GM18520 (cell line): ENCODE results near the gene GNA15.

ENCODE experiments used
- ATAC-seq: cut with Tn5 transposase; IDR thresholded peaks from one replicate; pipeline ENCODE4 v1.9.1; 2021; ENCODE audit not compliant: unreplicated experiment

Gene GNA15

DNA sequence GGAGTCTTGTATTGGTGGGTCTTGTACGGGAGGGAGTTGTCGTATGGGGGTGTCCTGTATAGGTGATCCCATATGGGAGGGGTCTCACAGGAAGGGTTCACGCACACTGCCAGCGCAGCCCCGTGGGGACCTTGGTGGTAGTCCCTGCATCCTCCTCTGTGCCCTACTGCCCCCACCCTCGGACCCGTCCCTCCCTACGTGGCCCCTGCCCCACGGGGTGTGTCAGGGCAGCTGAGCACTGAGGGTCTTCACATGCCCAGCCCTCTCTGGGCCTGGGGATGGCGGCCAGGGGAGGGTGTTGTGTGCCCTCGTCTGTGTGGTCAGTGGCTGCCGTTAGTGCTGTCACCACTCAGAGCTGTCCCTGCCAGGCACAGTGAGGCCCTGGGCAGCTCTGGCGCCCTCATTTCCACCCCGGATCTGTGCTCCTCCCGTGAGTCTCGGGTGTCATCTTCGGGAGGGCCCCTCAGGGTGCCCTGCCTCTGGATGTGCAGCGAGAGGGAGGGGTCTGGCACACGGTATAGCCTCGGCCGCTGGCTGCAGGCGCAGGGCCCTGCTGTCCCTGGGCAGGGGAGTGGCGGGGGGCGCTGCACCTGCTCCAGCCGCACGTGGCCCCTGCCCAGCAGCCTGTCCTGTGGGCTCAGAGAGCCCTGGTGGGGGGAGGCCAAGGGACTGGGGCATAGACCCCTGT lies 16.0 kb upstream of the GNA15 start:
- ATAC-seq: no peak

DNA sequence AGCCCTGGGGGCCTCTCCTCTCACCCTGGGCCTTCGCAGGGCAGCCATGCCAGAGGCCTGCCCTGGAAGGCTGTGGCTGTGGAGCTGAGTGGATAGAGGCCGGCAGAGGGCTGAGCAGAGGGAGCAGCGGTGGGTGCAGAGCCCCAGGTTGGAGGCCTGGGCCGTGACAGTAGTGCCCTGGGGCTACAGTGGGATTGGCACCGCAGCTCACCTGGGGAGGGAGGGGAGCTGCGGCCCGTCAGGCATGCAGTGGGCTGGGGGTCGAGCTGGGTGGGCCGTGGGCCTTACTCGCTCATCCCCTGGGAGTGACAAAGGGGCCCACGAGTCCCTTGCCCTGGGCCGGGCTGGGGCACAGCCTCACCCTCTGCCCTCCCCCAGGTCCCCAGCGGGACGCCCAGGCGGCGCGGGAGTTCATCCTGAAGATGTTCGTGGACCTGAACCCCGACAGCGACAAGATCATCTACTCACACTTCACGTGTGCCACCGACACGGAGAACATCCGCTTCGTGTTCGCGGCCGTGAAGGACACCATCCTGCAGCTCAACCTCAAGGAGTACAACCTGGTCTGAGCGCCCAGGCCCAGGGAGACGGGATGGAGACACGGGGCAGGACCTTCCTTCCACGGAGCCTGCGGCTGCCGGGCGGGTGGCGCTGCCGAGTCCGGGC lies 15.1 kb upstream of the GNA15 start:
- no peak for ATAC-seq

DNA sequence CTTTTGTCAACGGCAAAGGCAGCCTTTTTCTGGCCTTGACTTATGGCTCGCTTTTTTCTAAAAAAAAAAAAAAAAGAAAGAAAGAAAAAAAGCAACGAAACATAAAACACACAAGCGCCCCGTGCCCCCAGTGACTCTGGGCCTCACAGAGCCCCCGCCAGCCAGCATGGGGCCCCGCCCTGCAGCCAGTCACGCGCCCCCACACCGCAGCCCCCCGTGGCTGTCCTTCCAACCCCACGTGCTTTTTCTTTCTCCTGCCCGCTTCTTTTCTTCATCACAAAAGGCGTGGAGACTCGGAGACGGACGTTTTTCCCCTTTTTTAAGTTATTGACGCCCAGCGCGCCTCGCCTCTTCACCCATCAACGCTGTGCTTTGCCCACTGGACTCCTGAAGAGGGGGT lies 14.4 kb upstream of the GNA15 start:
- ATAC-seq: no peak

DNA sequence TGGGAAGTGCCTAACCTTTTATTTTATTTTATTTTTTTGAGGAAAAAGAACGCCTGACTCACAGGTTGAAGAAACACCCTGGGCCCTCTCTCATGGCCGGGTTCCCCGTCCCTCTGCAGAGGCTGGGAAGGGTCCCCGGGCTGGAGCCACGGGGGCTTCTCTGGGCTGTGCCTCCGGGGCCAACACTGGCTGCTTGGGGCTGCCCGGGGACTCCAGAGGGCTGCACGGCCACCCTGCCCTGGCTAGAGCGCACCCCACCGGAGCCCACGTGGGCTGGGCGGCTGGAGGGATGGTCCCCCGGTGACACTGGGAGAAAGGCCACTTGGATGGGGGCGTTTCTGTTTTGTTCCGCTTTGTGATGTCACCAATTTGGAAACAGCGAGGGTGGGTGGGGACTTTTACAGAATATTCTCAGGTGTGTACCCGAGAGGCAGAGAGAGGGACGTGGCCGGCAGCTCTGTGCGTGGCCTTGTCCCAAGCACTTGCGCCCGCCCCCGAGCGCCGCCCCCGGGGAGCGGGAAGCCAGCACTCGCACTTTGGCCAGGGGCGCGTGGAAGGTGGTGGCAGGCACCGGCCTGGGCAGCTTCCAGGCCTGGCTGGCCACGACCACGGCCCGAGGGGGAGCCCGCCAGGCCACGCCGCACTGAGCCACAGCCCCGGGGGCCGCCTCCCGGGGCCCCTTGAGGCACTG lies 13.9 kb upstream of the GNA15 start:
- ATAC-seq: no peak

DNA sequence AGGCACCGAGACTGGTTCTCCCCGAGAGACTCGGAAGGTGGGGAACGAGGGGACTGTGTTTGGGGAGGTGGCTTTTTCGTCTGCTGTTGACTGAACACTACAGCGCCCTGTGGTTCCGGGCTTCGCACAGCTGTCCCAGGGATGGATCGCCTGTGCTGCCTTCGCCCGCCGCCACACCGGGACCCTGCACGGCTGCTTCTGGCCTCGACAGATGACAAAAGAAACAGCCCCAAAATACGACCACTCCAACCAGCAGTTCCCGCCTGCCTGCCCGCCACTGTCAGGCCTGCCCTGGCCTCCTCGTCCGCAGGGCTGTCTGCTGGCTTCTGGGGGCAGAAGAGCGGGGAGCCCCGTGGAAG lies 13.3 kb upstream of the GNA15 start:
- ATAC-seq: no peak

DNA sequence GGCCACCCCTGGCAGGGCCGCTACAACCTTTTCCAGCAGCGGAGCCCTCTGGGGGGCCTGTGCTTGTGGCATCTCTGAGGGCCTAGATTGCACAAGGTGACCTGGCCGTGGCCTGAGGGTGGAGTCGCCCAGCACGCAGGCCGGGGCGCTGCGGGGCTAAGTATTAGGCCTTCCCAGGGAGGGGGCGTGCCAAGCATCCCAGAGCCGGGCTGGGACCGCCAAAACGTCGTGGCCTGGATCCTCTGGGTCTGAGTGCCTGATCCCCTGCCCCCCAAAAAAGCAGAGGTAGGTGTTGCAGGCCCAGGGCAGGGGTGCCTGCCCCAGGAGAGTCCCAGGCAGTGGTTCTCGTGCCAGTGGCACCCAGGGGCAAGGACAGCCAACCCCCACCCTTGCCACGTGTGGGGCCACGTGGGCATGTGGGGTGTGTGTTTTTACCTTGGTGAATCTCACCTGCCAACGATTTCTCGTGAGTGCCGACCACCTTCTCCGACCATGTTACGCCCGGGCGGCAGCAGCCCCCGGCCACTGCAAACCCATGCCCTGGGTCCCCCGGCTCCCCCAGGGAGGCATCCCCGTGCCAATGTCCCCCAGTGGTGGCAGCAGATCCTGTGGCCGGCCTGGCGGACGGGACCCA lies 12.6 kb upstream of the GNA15 start:
- no peak for ATAC-seq

DNA sequence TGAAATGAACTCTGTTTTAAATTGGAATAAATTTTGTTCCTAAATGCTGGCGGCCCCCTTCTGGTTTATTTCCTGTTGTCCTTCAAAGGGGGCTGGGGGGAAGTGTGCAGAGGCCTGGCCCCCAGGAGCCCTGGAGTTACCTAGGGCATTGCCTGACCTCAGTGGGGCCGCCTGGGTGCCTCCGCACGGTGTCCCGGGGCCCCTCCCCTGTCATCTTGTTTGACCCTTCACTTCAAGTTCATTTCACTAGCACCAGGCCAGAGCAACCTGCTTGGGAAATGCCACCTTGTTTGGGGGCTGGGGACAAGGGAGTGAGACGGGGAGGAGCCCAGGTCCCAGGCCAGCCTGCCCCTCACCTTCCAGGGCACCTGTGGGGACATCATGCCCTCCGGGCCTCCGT lies 11.9 kb upstream of the GNA15 start:
- ATAC-seq: no peak

DNA sequence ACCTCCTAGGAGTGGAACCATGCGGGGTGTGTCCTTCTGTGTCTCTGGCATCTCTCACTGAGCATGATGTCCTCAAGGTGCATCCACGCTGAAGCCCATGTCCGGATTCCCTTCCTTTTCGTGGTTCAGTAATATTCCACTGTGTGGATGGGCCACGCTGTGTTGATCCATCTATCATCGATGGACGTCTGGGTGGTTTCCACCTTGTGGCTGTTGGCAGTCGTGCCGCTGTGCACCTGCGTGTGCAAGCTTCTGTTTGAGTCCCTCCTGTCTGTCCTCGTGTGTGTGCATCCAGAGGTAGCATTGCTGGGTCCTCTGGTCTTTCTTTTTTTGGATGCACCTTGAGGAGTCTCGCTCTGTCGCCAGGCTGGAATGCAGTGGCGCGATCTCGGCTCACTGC lies 11.2 kb upstream of the GNA15 start:
- no peak for ATAC-seq

DNA sequence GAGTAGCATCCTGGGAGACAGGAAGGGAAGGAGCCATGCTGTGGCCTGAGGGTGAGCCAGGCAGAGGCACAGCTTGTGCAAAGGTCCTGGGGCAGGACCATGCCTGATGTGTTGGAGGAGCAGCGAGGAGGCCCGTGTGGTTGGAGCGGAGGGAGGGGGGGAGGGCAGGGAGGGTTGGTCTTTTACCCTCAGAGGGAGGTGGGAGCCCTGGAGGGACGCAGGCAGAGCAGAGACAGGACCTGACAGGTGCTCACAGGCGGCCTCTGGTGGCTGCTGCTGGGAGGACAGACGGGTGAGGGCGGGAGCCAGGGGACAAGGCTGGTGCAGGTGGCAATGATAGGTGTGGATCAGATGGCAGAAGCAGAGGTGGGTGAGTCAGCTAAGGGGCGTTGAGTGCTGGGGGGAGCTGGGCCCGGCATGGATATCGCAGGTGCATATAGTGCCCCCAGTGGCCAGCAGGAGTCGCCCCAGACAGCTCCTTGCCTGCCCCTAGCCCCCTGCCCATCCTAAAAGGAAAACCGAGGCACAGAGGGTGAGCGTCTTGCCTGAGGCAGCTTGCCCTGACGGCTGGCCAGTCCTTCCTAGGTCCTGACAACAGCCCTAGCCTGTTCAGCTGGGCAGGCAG lies 9.8 kb upstream of the GNA15 start:
- no peak for ATAC-seq

DNA sequence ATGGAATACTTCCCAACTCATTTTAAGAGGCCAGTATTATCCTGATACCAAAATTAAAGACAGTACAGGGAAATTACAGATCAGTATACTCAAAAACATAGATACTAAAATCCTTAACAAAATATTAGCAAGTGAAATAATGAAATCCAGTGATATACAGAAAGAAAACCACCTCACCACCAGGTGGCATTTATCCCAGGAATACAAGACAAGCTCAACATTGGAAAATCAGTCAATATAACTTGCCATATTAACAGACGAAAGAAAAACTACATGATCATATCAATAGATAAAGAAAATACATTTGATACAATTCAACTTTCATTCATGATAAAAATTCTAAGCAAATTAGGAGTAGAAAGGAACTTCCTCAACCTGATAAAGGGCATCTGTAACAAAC lies 6.7 kb upstream of the GNA15 start:
- ATAC-seq: no peak

DNA sequence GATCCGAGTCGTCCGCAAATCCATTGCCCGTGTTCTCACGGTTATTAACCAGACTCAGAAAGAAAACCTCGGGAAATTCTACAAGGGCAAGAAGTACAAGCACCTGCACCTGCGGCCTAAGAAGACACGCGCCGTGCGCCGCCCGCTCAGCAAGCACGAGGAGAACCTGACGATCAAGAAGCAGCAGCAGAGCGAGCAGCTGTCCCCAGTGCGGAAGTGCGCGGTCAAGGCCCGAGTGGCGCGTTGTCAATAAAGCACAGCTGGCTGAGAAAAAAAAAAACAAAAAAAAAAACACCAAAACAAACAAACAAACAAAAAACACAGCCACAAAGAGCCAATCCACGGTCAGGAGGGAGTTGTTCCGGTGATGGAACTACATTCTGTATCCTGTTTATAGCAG lies 4.7 kb upstream of the GNA15 start:
- ATAC-seq: no peak

DNA sequence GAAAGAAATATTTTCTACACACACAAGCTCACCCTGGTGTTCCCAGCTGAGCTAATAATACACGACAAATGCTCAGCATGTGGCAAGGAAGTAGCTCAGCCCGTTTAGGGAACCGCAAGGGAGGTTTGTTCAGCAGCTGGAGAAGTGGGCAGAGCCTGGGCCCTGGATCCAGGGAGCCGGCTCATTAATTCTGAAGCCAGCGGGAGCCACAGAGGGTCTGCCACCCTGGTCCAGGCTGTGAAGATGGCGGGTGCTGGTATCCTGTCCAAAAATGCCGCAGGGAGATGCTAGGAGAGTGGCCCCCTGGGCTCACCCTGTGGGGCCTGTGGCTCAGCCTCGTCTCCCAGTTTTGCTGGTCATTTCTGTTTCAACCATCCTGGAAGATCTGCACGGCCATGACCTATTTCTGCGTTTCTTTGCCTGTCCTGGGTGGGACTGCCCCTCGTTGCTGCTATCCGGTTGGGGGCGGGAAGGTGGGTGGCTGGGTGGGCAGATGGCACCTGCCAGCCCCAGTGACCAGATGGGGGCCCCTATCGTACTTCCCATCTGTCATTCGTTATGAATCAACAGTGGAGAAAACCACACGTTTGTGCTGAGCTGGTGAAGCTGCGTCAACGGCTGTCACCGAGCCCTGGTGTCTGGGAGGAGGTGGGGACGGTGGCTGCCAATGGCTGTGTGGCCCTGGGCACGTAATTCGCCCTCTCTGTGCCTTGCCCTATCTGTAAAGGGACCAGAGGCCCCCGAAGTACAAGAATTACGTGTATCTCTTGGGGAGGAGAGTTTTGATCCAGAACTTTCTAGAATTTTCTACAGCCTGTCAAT lies 2.7 kb upstream of the GNA15 start:
- ATAC-seq: no peak

DNA sequence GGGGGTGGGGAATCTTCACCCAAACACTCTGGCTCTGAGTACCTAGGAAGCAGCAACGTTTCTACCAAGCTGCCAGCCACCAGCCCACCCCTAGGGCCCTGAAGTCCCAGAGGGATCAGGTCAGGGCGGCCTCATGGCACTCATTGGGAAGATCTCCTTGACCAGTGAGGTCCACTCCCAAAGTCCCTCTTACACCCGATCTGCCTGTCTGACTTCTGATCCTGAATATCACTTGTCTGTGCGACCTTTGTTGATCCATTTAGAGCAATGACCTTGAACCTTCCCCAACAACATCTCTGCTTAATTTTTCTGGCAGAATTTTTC lies 2.1 kb upstream of the GNA15 start:
- ATAC-seq: no peak

DNA sequence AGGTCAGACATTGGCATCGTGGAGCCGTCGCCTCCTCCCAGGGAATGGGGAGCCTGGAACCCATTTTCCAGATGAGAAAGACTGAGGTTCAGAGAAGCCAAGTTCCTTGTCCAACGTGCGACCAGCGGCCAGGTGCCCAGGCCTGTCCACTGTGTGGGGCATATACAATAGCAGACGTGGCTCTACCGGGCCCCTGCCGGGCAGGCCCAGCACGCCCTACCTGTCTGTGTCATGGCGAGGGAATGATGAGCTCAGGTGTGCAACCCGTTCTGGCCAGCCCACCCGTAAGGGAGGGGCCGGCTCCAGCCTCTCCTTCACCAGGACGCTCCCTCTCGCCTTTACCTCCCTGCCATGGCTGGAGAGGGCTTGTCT lies 837 bp downstream of the GNA15 start:
- ATAC-seq: no peak

DNA sequence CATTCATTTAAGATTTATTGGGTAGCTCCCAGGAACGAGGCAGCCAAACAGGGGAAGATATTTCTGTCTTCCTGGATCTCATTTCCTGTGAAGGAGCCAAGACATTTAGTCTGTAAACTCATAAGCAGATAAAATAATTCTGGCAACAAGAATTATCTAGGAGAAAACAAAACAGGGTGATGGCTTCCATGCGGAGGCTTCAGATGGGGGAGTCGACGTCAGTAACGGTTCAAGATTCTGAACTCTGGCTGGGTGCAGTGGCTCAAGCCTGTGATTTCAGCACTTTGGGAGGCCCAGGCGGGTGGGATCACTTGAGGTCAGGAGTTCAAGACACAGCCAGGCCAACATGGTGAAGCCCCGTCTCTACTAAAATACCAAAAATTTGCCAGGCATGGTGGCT lies 1.3 kb downstream of the GNA15 start:
- ATAC-seq: no peak

DNA sequence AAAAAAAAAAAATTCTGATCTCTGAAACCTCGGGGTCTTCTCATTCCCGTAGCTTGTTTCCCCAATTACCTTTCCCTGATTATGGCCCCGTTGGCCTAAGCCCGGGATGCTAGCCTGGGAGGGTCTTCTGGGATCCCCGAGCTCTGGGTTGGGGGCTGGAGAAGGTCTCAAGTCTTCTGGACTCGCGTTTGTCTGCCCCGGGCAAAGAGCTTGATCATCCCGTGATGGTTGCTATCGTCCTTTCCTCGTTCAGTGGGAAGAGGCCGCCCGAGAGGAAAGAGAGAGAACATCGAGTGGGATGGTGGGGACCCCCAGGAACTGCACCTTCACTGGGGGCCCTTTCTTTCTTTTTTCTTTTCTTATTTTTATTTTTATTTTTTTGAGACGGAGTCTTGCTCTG lies 2.4 kb downstream of the GNA15 start:
- ATAC-seq: no peak

DNA sequence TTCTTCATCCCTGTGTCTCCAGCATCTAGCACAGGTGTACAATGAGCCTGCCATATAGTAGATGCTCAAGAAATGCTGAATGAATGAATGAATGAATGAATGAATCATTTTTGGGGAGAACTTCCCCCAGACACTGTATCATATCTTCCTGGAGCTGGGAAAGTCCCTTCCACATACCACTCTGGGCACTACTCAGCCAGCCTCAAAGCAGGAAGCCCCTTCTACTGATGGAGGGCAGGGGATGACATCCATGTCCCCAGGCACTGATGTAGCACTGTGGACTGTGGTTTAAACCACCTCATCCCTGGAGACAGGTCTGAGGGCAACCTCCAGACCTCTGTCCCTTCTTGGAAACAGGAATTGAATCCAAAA lies 4.8 kb downstream of the GNA15 start:
- ATAC-seq: no peak

DNA sequence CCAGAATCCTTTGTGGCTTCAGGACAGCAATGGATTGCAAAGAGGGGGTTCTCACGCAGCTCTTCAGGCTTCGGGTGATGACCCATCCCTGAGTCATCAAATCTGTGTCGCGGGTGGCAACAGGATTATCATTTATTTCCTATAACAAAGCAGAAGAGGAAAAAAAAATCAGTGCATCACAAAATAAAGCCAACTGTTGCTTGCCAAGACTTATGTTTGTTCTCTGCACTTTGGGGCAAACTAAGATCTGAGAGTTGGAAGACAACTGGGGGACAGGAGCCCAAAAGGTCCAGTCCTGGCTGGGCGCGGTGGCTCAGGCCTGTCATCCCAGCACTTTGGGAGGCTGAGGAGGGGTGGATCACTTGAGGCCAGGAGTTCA lies 6.4 kb downstream of the GNA15 start:
- no peak for ATAC-seq

DNA sequence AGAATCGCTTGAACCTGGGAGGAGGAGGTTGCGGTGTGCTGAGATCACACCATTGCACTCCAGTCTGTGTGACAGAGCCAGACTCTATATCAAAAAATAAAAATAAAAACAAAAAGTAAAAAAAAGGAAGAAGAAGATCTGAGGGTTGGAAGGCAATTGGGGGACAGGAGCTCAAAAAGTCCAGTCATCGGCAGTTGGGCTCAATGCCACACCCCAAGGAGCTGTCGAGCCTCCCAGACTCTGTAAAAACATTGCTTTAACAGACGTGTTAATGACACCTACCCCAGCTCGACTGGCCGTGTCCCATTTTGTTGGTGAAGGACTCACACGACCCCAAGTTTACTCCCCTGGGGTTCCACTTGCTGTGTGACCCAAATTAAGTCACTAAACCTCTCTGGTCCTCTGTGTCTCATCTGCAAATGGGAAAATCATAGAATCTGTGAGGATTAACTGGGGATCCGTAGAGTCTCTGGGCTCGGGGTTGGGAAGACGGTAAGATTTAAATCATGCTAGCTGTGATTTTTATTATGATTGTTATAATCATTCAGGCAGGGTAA lies 7.0 kb downstream of the GNA15 start:
- no peak for ATAC-seq

DNA sequence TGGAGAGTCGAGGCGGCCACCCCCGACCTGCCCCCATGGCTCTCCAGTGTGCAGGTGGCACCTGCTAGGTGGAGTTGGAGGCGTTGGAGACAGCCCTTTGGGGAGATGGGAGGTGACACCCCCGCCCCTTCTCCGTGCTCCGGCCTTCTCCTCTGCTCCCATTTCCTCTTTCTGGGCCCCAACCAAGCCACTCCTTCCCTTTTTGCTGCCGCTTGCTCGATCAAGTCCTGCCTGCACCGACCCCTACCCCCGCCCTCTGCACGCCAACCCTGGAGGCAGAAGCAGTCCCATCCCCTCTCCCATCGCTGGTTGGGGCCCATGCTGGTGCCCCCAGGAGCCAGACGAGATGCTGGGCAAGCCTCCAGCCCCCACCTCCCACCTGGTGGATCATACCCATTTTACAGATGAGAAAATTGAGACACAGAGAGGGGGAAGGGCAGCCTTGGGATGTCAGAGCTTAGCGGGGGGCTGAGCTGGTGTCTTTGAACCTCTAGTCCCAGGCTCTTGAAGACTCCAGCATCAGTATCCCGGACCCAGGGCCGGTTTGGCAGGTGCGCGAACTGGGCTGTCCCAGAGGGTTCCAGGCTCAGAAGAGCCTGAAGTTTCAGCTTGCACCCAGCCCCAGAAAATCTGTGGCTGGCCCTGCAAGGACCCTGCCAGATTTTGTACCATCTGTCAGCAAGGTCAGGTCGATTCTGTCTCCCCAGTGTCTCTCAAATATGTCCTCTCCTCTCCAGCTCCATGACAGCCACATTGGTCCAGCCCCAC lies 10.3 kb downstream of the GNA15 start:
- ATAC-seq: no peak
